Measurements from ENCODE around the gene MAP3K2. TPM values are rescaled to one million over a fixed set of nuclear protein-coding genes. Genes with fewer than 3 reads are reported as not detected.

The MAP3K2 gene
- total and polyA plus RNA-seq, 2 of the 4 experiments (the other 2 are of a cell fraction): 6.2 to 30.8 TPM

DNA sequence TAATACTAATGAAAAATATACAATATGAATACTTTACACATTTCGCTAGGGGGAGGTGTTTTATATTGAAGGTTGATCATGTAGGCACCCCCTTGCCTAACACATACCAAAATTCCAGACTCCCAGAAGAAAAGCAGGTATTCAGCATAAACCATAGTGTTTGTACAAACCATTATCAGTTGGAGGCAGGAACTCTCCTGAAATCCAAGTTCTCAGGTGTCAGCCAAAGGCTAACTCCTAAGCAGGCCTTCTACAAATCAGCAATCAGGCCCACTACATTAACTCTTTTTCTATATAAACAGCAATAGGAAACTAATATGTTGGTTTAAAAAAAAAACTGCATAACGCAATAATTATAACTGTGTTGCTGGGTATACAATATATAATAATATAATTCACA is 44.5 kb downstream of the MAP3K2 start:
- H2BK15ac ChIP-seq (ENCODE audit: low read depth, low read length): no peak overlapping the region
- no peak for DNase-seq
- no peak overlapping the region for H3K23ac ChIP-seq (ENCODE audit: low read depth, low read length)
- no peak overlapping the region for H2AFZ ChIP-seq (replicated peaks; ENCODE audit: low read length, poor library complexity)
- H3K27ac ChIP-seq (ENCODE audit: insufficient read depth, low read length): no peak overlapping the region
- H2BK5ac ChIP-seq (ENCODE audit: low read depth, low read length, poor library complexity, severe bottlenecking): no peak overlapping the region
- peaks cover 16 to 51% of the 10 kb centered on the region in 2 experiments for H3K79me1 ChIP-seq (ENCODE audit: low read depth in 1 of 2, low read length in 2 of 2)
- ChIA-PET CTCF (interaction anchor here (0.7 kb wide), 1 partner anchor 19 kb away, joined by 3 read pairs; no protein-coding TSS in a partner anchor), POLR2A (ENCODE audit: unreplicated experiment) (no interaction called here)
- intact Hi-C loops (cut with micrococcal nuclease): no loop called here
- no peaks in the 10 kb centered on the region for H3K27me3 ChIP-seq (ENCODE audit: control insufficient read depth, insufficient read depth, low read length)
- no peak overlapping the region for H3K4ac ChIP-seq (ENCODE audit: low read depth, low read length)
- no peak overlapping the region for H2AK9ac ChIP-seq (replicated peaks; ENCODE audit: low read depth, low read length, poor library complexity)
- TF ChIP-seq MAZ (IDR thresholded peaks at IDR 0.05; ENCODE audit: borderline replicate concordance, low read depth, low read length) (no peak), RAD21 (IDR thresholded peaks at IDR 0.05; ENCODE audit: low read length) (no peak), POLR2A (IDR thresholded peaks at IDR 0.05; ENCODE audit: low read depth, low read length) (no peak), SMC3 (IDR thresholded peaks at IDR 0.05; ENCODE audit: low read depth, low read length) (no peak), CEBPB (IDR thresholded peaks at IDR 0.05; ENCODE audit: low read depth, low read length) (no peak), ELK1 (IDR thresholded peaks at IDR 0.05; ENCODE audit: borderline replicate concordance, low read depth, low read length) (no peak), FOS (IDR thresholded peaks at IDR 0.05; ENCODE audit: low read depth, low read length) (no peak), CHD1 (IDR thresholded peaks at IDR 0.05; ENCODE audit: low read depth, low read length) (no peak), NFE2L2 (IDR thresholded peaks at IDR 0.05; ENCODE audit: low read depth, low read length) (no peak)
- dilution Hi-C loops (cut with HindIII; ENCODE audit: low sequenced_read_pairs, unreplicated experiment): no loop called here
- no peak overlapping the region for H3K4me3 ChIP-seq (ENCODE audit: insufficient read depth, low read depth, low read length)
- H4K8ac ChIP-seq (ENCODE audit: low read depth in 2 of 2, low read length in 2 of 2): no peak overlapping the region
- no peaks in the 10 kb centered on the region for H3K9me3 ChIP-seq (ENCODE audit: control insufficient read depth, insufficient read depth, low read length)
- H2AK5ac ChIP-seq (ENCODE audit: low read depth, low read length): no peak overlapping the region
- no peak overlapping the region for H3K18ac ChIP-seq (ENCODE audit: low read depth, low read length)
- H2BK20ac ChIP-seq (ENCODE audit: low read depth, low read length): no peak overlapping the region
- H3K56ac ChIP-seq (ENCODE audit: extremely low read depth, insufficient read depth, low read length): no peak overlapping the region
- no peak overlapping the region for H2BK120ac ChIP-seq (ENCODE audit: low read depth, low read length)
- H3K4me1 ChIP-seq (ENCODE audit: control insufficient read depth, insufficient read depth, low read length): peaks cover 6% of the 10 kb centered on the region; the same call in 1 of the 2 replicates
- no CpG with 5 or more reads among the region's 2 CpGs for WGBS, 2 experiments (ENCODE audit: extremely low coverage in 2 of 2, insufficient read length in 1 of 2)
- H3K4me2 ChIP-seq (ENCODE audit: low read depth, low read length): no peak overlapping the region
- no peak overlapping the region for H3K14ac ChIP-seq (replicated peaks; ENCODE audit: low read depth, low read length)
- no peak overlapping the region for H4K91ac ChIP-seq (ENCODE audit: insufficient read depth, low read depth, low read length)
- H3K9me1 ChIP-seq (ENCODE audit: insufficient read depth, low read length): peaks cover 3% of the 10 kb centered on the region; the same call in 1 of the 2 replicates
- H4K5ac ChIP-seq (ENCODE audit: low read depth, low read length): no peak overlapping the region
- in situ Hi-C loops (cut with MboI; ENCODE audit: low sequenced_read_pairs): no loop called here
- BruUV-seq (replicated peaks): no TSS peak
- ATAC-seq (ENCODE audit: low read depth): no peak
- peaks cover 2% of the 10 kb centered on the region; the same call in 1 of the 2 replicates for H3K36me3 ChIP-seq (ENCODE audit: control insufficient read depth, insufficient read depth, low read length)
- H3K9ac ChIP-seq (ENCODE audit: low read depth, low read length): no peak overlapping the region
- peaks cover 18% of the 10 kb centered on the region for H4K20me1 ChIP-seq (ENCODE audit: insufficient read depth, low read length)
